ENCODE results near the gene ASPM. TPM values are rescaled to one million over a fixed set of nuclear protein-coding genes. Genes with fewer than 3 reads are reported as not detected.
"Not testable (repeated sequence)": the region's sequence is repeated elsewhere in the genome, so short reads cannot be mapped to it uniquely, and the experiment has no call there.

ASPM gene
- total RNA-seq, 1 donor from 2014 or later = 3.9 TPM

- Histone ChIP-seq H3K36me3 (ENCODE audit: insufficient read depth, low read length) (no peaks in the 10 kb centered on the region), H3K79me2 (ENCODE audit: insufficient read depth, low read length) (no peaks in the 10 kb centered on the region), H3K27ac (ENCODE audit: low read depth, low read length) (no peak overlapping the region), H3K4me3 (ENCODE audit: insufficient read depth, low read depth, low read length) (no peak overlapping the region), H3K4me1 (ENCODE audit: insufficient read depth, low read length) (peaks cover 3% of the 10 kb centered on the region), H3K9me3 (ENCODE audit: insufficient read depth, low read depth, low read length) (no peaks in the 10 kb centered on the region), H2AFZ (ENCODE audit: low read depth, low read length) (no peak overlapping the region), H3K27me3 (ENCODE audit: insufficient read depth, low read length) (no peaks in the 10 kb centered on the region), H3K9ac (ENCODE audit: low read length) (no peak overlapping the region), H3K4me2 (ENCODE audit: low read length) (no peak overlapping the region), H4K20me1 (ENCODE audit: insufficient read depth, low read length) (no peaks in the 10 kb centered on the region)
- Mint-ChIP-seq H3K27me3 (ENCODE audit: low read depth, unreplicated experiment) (no peaks in the 10 kb centered on the region), H3K9me3 (ENCODE audit: unreplicated experiment) (no peaks in the 10 kb centered on the region), H3K36me3 (ENCODE audit: low read depth, unreplicated experiment) (no peaks in the 10 kb centered on the region), H3K4me3 (ENCODE audit: unreplicated experiment) (no peak overlapping the region), H3K4me1 (ENCODE audit: low read depth, unreplicated experiment) (peaks cover 4% of the 10 kb centered on the region), H3K27ac (ENCODE audit: unreplicated experiment) (no peak overlapping the region)
- TF ChIP-seq CTCF (IDR thresholded peaks at IDR 0.05; ENCODE audit: insufficient read depth, low read depth, low read length) = no peak
- no peak for FAIRE-seq
- DNase-seq (ENCODE audit: low read depth) = no peak
Measured at GRCh38 chr1:197036861-197037260, 109.6 kb downstream of the ASPM start.

GRCh38 chr1:197034631-197035339, 111.7 kb downstream of the ASPM start:
- H3K36me3 ChIP-seq (ENCODE audit: insufficient read depth, low read length); H3K27me3 Mint-ChIP-seq (ENCODE audit: low read depth, unreplicated experiment); H3K27me3 ChIP-seq (ENCODE audit: insufficient read depth, low read length); H3K27ac ChIP-seq (ENCODE audit: low read depth, low read length); FAIRE-seq; H3K4me3 Mint-ChIP-seq (ENCODE audit: unreplicated experiment); H3K4me1 ChIP-seq (ENCODE audit: insufficient read depth, low read length); H3K9ac ChIP-seq (ENCODE audit: low read length); H3K9me3 ChIP-seq (ENCODE audit: insufficient read depth, low read depth, low read length); H4K20me1 ChIP-seq (ENCODE audit: insufficient read depth, low read length); H3K4me1 Mint-ChIP-seq (ENCODE audit: low read depth, unreplicated experiment); H3K9me3 Mint-ChIP-seq (ENCODE audit: unreplicated experiment); H3K79me2 ChIP-seq (ENCODE audit: insufficient read depth, low read length); H3K4me3 ChIP-seq (ENCODE audit: insufficient read depth, low read depth, low read length); H3K36me3 Mint-ChIP-seq (ENCODE audit: low read depth, unreplicated experiment): not testable (repeated sequence)
- Histone ChIP-seq H3K4me2 (ENCODE audit: low read length) (peak overlapping the region; percentile 45), H2AFZ (ENCODE audit: low read depth, low read length) (peak overlapping the region; percentile 32)
- DNase-seq (ENCODE audit: low read depth) = peak; percentile 62
- H3K27ac Mint-ChIP-seq (ENCODE audit: unreplicated experiment) = peak overlapping the region; percentile 55

Other genes starting within 250 kb of the ASPM start
- gene CFHR2, start 202.9 kb downstream of the ASPM start, total RNA-seq = not detected in 2 replicates
- gene CFHR5, start 169.1 kb downstream of the ASPM start, total RNA-seq = not detected in 2 replicates
- not detected in 2 replicates for gene F13B, start 79.4 kb downstream of the ASPM start, total RNA-seq
- 10.4 TPM in 2 replicates for gene ZBTB41, start 54.6 kb upstream of the ASPM start, total RNA-seq
- gene CRB1, start 121.6 kb upstream of the ASPM start, total RNA-seq = not detected in 2 replicates